Measurements from ENCODE around the gene C14orf119. TPM values are rescaled to one million over a fixed set of nuclear protein-coding genes. Genes with fewer than 3 reads are reported as not detected.

The C14orf119 gene
- polyA plus RNA-seq, 4 donors: 79.9 to 87.9 (median 84.4) TPM

- no peak for DNase-seq (ENCODE audit: low read depth in 4 of 4, low spot score in 3 of 4)
Measured at GRCh38 chr14:23124337-23124954, 29.1 kb downstream of the C14orf119 start.

- no peak for DNase-seq (ENCODE audit: low read depth in 4 of 4, low spot score in 3 of 4)
Measured at GRCh38 chr14:23125011-23125410, 29.7 kb downstream of the C14orf119 start.

GRCh38 chr14:23125933-23126524, 30.7 kb downstream of the C14orf119 start:
- no peak for DNase-seq (ENCODE audit: low read depth in 4 of 4, low spot score in 3 of 4)

- DNase-seq (ENCODE audit: low read depth in 4 of 4, low spot score in 3 of 4): no peak
Measured at GRCh38 chr14:23126548-23127278, 31.4 kb downstream of the C14orf119 start.

DNA sequence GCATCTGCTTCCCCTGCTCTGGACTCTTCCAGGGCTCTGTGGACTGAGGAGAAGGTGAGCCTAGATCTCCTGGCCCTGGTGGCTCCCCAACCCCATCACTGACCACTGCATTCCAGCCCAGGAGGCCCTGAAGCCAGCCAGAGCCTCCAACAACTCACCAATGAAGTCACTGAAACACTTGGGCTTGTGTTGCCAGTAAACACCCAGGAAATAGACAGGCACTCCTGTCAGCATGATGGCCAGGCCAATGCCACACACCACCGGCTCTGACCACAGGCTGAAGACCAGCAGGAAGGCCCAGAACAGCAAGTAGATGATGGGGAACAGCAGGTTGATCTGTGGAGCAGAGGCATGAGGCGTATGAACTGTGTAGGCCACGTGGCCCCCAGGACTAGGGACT, 32.6 kb downstream of the C14orf119 start:
- no peak for DNase-seq (ENCODE audit: low read depth in 4 of 4, low spot score in 3 of 4)

DNA sequence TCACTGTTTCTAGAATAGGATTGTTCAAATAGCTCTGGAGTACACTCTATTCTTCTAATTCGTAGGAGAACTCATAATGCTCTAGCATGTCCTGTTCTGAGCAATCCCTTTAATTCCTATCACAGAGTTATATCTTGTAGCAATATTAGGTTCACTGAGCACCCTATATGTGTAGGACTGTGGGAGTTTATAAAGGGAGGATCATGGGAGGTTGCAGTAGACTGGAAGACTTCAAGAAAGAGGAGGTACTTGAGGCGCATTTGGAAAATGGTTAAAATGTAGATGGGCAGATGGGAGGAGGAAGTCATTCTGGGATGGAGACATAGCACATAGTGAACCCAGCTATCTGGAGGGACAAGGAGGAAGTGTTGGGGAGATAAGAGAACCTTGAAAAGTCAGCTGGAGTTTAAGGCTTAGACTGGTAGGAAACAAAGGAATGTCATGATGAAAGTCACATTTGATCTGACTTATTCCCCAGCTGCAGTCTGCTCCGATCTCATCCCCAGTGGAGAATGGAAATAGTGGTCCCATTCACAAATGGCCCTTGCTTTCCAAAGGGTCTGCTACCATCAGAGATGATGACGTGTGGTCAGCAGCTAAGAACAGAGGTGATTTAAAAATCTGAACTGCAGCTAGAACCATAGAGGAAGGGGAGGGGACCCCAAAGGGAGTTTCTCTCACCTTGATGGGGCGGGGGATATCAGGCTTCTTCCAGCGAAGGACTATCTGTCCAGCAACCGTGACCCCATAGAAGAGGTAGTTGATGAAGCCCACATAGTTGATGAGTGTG, 33.9 kb downstream of the C14orf119 start:
- DNase-seq (ENCODE audit: low read depth in 4 of 4, low spot score in 3 of 4): no peak

DNA sequence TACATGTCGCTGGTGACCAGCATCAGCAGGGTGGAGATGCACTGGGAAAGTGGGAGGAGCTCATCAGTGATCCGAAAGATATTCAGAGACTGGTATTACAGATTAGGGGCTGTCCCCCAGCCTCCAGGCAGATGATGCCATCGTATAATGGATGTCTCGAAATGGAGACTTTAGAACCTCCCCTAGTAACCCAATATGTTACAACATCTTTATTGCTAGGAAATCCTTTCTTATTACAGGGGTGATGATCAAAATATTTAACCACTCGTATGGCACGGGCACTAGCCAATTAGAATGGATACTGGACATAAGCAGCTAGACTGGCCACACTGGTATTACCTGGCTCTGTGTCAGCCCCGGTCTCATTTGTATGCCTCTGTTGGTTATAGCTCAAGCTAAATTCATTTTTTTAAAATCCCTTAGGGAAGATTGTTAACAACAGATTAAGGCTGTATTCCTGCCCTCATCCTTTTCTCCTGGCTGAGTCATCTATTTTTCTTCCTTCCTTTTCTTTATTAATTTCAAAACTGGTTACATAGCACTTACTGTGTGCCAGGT, 34.5 kb downstream of the C14orf119 start:
- no peak for DNase-seq (ENCODE audit: low read depth in 4 of 4, low spot score in 3 of 4)

- DNase-seq (ENCODE audit: low read depth in 4 of 4, low spot score in 3 of 4): no peak
Measured at GRCh38 chr14:23130871-23131270, 35.6 kb downstream of the C14orf119 start.

GRCh38 chr14:23131482-23131881, 36.2 kb downstream of the C14orf119 start:
- DNase-seq (ENCODE audit: low read depth in 4 of 4, low spot score in 3 of 4): no peak

GRCh38 chr14:23132970-23133369, 37.7 kb downstream of the C14orf119 start:
- no peak for DNase-seq (ENCODE audit: low read depth in 4 of 4, low spot score in 3 of 4)

GRCh38 chr14:23136566-23137133, 41.3 kb downstream of the C14orf119 start:
- DNase-seq (ENCODE audit: low read depth in 4 of 4, low spot score in 3 of 4): no peak

- no peak for DNase-seq (ENCODE audit: low read depth in 4 of 4, low spot score in 3 of 4)
Measured at GRCh38 chr14:23137192-23137812, 42.0 kb downstream of the C14orf119 start.

- no peak for DNase-seq (ENCODE audit: low read depth in 4 of 4, low spot score in 3 of 4)
Measured at GRCh38 chr14:23137813-23138535, 42.7 kb downstream of the C14orf119 start.

DNA sequence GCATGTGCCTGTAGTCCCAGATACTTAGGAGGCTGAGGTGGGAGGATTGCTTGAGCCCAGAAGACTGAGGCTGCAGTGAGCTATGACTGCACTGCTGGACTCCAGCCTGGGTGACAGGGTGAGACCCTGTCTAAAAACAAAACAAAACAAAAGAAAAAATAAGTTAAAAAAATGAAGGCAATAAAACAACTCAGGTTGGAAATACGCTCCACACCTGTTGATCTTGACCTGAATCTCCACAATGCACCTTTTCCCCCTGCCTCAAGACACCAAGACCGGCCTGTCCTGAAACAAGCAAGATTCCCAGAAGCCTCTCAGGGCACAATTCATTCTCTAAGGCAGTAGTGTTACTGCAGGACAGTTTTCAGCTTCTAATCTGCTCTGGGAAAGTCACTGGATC, 44.6 kb downstream of the C14orf119 start:
- DNase-seq (ENCODE audit: low read depth in 4 of 4, low spot score in 3 of 4): no peak

DNA sequence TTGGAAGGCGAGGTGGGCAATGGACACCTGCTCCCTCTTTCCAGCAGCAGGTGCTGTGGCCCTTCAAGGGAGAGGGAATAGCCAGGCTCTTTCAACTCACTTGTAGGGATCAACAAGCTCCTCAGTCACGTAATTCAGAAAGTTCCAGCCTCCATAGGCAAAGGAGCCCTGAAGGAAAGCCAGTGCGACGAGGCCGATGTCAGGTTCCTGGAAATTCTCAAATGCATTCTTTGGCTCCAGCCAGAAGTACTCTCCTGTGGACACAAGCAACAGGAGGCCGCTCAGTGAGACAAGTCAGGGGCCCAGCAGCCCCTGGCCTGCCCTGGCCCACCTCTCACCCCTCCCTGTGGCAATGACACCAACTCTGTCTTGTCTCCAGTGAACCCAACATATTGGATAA, 45.1 kb downstream of the C14orf119 start:
- DNase-seq (ENCODE audit: low read depth in 4 of 4, low spot score in 3 of 4): no peak

GRCh38 chr14:23141706-23142444, 46.6 kb downstream of the C14orf119 start:
- DNase-seq (ENCODE audit: low read depth in 4 of 4, low spot score in 3 of 4): no peak

DNA sequence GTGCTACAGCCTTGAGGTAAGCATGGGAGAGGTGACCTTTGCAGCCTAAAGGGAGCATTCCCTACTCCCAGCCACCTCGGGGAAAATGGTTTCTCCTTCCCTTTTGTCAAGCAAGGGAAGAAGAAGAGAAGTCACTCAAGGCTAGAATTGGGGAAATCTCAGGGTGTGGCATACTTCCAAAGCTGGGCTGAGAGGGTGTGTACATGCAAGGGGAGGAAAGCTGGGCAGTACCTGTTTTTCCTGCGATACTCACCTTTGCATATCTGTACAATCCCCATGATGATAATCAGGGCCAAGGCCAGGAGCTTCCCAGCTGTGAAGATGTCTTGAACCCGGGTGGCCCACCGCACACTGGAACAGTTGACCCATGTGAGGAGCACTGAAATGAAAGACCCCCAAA, 47.5 kb downstream of the C14orf119 start:
- DNase-seq (ENCODE audit: low read depth in 4 of 4, low spot score in 3 of 4): no peak

DNA sequence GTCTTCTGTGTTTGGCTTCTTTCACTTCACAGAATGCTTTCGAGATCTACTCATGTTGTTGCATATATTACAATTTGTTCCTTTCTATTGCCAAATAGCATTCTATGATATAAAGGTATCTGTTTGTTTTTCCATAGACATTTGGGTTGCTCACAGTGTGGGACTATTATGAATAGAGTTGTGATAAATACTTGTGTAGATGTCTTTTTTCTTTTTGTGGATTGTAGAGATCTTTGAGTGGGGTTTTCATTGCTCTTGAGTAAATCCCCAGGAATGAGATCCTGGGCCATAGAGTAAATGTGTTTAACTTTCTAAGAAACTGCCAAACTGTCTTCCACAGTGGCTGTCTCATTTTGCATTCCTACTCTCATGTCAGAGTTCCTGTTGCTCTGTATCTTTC, 48.6 kb downstream of the C14orf119 start:
- no peak for DNase-seq (ENCODE audit: low read depth in 4 of 4, low spot score in 3 of 4)

Data from right renal pelvis (tissue), 4 donors.